ENCODE measurements around the gene OVAAL. TPM values are rescaled to one million over a fixed set of nuclear protein-coding genes. Genes with fewer than 3 reads are reported as not detected.
A peak's percentile ranks its signal among the peaks of the same experiment; 100 is the strongest.

OVAAL gene
- total RNA-seq, 1 donor from 2014 or later, result 5.3 TPM

- Histone ChIP-seq H3K4me3 (peak overlapping the region; percentile 34), H3K27me3 (ENCODE audit: low read depth) (no peaks in the 10 kb centered on the region), H3K27ac (replicated peaks) (peak overlapping the region; percentile 84), H3K36me3 (no peaks in the 10 kb centered on the region), H3K4me1 (peaks cover 77% of the 10 kb centered on the region), H3K9me3 (replicated peaks) (no peaks in the 10 kb centered on the region)
- intact Hi-C loops (cut with micrococcal nuclease), result no loop called here
- DNase-seq, result no peak
- TF ChIP-seq CTCF (IDR thresholded peaks at IDR 0.05; ENCODE audit: borderline replicate concordance), result peak; percentile 32
These were observed 7.3 kb downstream of the OVAAL start for GRCh38 chr1:180566026-180566425.

- DNase-seq, result no peak
- H3K36me3 ChIP-seq, result no peaks in the 10 kb centered on the region
- peak overlapping the region; percentile 84 for H3K27ac ChIP-seq (replicated peaks)
- intact Hi-C loops (cut with micrococcal nuclease), result no loop called here
- H3K9me3 ChIP-seq (replicated peaks), result no peaks in the 10 kb centered on the region
- no peaks in the 10 kb centered on the region for H3K27me3 ChIP-seq (ENCODE audit: low read depth)
- no peak overlapping the region for H3K4me3 ChIP-seq
- TF ChIP-seq CTCF (IDR thresholded peaks at IDR 0.05; ENCODE audit: borderline replicate concordance), result no peak
- H3K4me1 ChIP-seq, result peaks cover 77% of the 10 kb centered on the region
These were observed 7.7 kb downstream of the OVAAL start for GRCh38 chr1:180566495-180566894.

- Histone ChIP-seq H3K27ac (replicated peaks) (peak overlapping the region; percentile 84), H3K4me1 (peaks cover 66% of the 10 kb centered on the region), H3K27me3 (ENCODE audit: low read depth) (no peaks in the 10 kb centered on the region), H3K9me3 (replicated peaks) (no peaks in the 10 kb centered on the region), H3K4me3 (no peak overlapping the region), H3K36me3 (no peaks in the 10 kb centered on the region)
- TF ChIP-seq CTCF (IDR thresholded peaks at IDR 0.05; ENCODE audit: borderline replicate concordance), result no peak
- no peak for DNase-seq
- intact Hi-C loops (cut with micrococcal nuclease), result no loop called here
These were observed 8.9 kb downstream of the OVAAL start for GRCh38 chr1:180567654-180568053.

- Histone ChIP-seq H3K27me3 (ENCODE audit: low read depth) (no peaks in the 10 kb centered on the region), H3K36me3 (no peaks in the 10 kb centered on the region), H3K27ac (replicated peaks) (peak overlapping the region; percentile 84), H3K4me1 (peaks cover 61% of the 10 kb centered on the region), H3K9me3 (replicated peaks) (no peaks in the 10 kb centered on the region), H3K4me3 (no peak overlapping the region)
- intact Hi-C loops (cut with micrococcal nuclease), result no loop called here
- no peak for DNase-seq
- no peak for TF ChIP-seq CTCF (IDR thresholded peaks at IDR 0.05; ENCODE audit: borderline replicate concordance)
These were observed 9.4 kb downstream of the OVAAL start for GRCh38 chr1:180568184-180568583.

- H3K27ac ChIP-seq (replicated peaks), result peak overlapping the region; percentile 11
- TF ChIP-seq CTCF (IDR thresholded peaks at IDR 0.05; ENCODE audit: borderline replicate concordance), result no peak
- intact Hi-C loops (cut with micrococcal nuclease), result no loop called here
- peaks cover 45% of the 10 kb centered on the region for H3K4me1 ChIP-seq
- no peaks in the 10 kb centered on the region for H3K27me3 ChIP-seq (ENCODE audit: low read depth)
- H3K9me3 ChIP-seq (replicated peaks), result no peaks in the 10 kb centered on the region
- no peaks in the 10 kb centered on the region for H3K36me3 ChIP-seq
- DNase-seq, result no peak
- no peak overlapping the region for H3K4me3 ChIP-seq
These were observed 12.5 kb downstream of the OVAAL start for GRCh38 chr1:180571060-180571831.

Measured in left ventricle myocardium inferior (tissue), 1 donor.